NCI-H345 treated with DMSO at 0.1 percent for 48 hours (cell line): ENCODE data around the gene GLIS1.
A peak's percentile ranks its signal among the peaks of the same experiment; 100 is the strongest.

ENCODE experiments used
- DNase-seq: peaks from one replicate; lab custom pipeline; 2025; ENCODE audit not compliant: unreplicated experiment; lab: John Stamatoyannopoulos, UW

GLIS1 gene

DNA sequence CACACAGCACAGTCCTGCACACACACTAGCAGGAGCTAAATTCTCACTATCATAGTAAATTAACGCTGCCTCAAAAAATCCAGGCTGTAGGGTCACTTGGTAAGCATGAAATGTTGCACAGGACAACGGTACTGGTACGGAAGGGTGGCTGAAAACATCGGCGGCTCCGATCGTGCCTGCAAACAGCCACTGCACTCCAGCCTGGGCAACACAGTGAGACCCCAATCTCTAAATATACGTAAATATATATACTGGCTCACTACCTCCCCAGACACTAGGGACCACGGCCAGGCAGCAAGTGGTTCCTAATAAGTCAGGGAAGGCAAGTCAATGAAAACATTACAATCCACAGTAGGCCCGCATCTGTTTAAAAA, 44.3 kb downstream of the GLIS1 start:
- no peak for DNase-seq

DNA sequence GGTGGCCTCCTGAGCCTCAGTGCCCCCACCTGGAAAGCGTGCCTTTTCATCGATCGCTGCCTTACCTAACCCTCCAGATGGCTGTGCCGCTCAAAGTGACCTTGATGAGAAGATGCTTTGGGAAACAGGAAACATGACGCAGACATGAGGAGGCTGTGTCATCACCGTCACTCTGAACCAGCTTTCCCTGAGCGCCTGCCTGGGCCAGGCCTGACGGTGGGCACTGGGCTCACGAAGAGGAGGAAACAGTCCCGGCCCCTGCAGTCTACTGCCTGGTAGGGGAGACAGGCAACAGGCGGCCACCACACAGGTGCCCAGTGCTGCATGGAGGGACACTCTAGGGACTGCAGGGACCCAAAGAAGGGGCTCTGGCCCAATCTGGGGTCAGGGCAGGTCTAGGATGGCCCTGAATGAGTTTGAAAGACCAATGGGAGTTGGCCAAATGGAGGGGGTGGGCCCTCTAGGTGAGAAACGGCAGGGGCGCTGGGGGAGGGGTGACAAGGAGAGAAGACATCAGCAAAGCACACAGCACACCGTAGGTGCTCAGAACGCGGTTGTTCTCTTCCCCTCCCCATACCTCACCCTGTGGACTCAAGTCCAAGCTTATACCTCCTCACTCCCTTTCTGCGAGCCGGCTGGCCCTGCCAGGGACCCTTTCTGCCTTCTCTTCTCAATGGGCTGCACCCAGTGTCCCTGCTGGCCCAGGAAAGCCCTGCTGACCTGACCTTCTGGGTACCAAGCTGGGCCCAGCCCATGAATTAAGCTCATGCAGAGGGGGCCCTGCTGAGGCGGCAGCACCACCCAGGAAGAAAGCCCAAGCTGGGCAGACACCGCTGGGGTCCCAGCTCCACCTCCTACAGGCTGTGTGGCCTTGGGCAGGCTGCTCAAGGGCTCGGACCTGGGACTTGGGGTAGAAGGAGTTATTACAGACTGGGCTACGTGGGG, 44.9 kb downstream of the GLIS1 start:
- DNase-seq, result no peak

DNA sequence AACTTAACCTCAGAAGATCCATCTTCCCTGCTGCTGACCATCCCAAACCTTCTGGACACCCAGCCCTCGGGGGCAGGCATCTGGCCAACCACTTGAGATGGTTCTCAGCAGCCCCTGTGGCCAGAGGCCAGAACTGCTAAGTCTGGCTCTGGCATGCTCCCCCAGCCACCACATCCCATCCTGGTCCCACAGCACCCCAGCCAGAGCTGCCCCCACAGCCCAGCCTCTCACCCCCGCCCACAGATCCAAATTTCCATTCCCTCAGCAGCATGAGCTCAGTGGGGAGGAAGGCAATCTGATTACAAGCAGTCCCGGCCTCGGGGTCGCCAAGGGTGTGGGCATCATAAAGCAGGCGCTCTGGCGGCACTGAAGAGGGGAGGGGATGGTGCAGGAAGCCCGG, 45.6 kb downstream of the GLIS1 start:
- DNase-seq, result no peak

DNA sequence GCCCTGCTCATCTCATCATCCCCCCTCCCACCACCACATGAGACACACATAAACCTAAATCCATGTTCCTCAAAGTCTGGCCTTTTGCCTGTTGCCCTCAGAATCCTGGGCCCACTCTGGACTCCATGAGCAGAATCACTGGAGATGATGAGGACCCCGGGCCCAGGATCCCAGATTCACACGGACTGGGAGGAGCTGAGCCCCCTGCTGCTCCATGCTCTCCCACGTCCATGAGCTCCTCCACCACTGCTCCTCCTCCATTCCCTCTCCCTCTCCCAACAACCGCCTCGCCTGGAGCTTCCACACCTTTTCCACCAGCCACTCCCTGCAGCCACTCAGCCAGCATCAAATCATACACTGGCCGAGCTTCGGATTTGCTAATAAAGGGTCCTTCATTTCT, 47.6 kb downstream of the GLIS1 start:
- DNase-seq, result no peak

DNA sequence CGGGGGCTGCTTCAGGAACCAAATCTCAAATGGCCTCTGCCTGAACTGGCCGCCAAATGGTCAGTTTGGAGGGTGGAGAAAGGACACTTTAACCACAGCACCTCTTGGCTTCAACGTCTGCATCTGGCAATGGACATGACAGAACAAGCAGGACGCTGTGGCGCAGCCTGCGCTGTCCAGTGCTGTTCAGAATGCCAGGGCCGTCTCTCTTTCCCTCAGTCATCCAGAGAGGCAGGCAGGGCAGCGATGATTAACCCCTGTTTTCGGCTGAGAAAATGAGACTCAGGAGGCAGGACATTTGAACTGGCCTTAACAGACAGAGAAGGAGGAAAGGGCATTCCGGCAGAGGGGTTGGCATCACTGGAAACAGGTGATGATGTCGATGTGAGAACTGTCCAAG, 48.6 kb downstream of the GLIS1 start:
- DNase-seq, result no peak

DNA sequence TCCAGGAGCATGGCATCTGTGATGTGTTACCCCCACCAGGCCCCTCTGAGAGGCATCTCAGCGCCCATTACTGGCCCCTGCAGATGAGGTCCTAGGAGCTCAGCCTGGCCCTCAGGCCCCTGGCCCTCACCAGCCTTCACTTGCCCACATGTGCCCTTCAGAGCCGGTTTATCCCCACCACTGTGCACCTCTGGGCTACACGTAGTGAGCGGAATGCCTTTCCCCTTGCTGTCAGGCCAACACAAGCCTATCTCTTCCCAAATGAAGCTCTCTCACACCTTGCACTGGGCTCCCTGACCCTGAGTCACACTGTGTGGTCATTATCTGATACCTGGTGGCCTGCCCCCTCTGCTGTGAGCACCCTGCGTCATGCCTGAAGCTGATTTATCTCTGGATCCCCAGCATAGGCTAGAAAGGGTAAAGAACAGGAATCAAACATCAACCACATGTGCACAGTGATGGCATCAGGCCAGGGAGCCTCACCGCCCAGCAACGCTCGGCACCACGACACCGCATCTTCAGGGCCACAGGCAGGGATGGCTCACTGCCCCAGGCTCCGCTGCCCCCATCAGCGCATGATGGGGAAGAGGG, 49.1 kb downstream of the GLIS1 start:
- DNase-seq, result no peak

DNA sequence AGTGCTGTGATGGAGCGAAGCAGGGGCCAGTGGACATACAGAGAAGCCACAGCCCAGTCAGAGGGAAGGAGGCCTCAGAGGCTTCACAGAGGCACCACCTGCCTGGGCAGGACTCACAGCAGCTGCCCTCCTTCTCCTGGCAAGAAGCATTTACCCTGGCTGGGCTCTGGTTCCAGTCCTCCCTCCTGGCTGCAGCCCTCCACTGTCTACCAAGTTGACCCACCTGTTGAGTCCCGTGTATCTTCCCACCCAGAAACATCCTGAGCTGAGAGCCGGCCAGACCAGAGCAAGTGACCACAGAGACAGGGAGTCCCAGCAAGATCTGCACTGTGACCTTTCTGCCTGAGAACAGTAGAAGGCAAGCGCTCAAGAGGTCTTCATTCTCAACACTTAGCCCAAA, 49.7 kb downstream of the GLIS1 start:
- no peak for DNase-seq

DNA sequence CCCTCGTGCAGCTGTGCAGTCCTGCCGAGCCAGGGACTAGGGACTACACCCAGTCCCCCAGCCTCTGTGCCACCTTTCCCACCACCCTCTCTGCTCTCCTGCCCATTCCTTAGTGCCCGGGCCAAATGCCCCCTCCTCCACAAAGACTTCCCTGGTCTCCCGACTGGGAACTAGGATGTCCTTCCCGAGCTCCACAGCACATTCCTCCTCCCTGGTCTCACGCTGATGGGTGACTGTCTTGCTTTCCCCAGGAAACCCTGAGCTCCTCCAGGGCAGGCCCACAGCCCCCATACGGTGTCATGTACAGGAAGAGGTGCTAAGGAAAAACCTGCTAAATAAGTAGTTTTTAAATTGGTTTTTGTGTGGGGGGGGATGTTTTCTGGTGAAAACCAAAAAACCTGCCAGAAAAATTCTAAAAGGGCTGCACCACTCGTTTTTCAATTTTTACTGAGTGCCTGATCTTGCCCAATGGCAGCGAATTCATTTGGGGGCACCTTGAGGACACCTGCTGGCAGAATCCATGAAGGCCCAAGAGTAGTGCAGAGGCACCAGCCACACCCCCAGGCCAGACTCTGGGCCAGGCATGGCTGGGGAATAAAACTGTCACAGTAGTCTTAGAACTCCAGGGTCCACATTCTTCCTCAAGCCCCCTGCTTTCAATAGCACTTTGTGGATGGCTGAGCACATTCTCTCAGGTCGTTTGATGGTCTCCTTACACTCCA, 50.4 kb downstream of the GLIS1 start:
- DNase-seq, result no peak

DNA sequence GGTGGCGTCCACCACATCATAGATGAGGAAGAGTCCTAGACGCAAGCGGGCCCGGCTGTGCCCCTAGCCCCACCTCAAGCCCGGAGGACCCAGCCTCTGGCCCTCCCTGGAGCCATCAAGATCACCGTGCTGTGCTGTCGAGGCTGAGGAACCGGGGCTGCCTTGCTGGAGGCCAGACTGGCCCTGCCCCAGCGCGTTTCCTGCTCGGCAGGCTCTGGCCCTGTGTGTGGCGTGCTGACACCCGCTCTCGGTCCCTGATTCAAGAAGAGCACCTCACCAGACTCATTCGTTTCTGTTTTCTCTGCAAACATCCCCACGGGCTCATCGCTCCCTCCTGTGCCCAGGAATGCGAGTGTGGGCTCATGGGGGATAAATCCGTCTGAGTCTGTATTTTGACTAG, 51.1 kb downstream of the GLIS1 start:
- DNase-seq, result no peak

DNA sequence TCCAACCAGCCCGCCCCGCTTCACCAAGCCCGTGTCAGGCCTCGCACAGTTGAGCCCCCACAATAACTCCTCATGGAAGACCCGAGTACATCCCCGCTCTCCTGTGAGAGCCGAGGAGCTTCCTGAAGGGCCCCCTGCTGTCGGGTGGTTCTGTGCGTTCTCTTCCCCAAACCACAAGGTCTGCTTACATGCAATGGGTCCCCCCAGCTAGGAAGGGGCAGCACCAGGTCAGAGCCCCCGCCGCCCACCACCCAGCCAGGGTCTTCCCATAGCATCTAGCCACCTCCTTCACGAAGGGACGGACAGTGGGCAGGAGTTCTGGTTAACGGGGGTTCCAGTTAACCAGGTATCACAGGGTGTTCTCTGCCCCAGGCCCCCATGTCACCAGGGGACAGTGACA, 51.5 kb downstream of the GLIS1 start:
- no peak for DNase-seq

DNA sequence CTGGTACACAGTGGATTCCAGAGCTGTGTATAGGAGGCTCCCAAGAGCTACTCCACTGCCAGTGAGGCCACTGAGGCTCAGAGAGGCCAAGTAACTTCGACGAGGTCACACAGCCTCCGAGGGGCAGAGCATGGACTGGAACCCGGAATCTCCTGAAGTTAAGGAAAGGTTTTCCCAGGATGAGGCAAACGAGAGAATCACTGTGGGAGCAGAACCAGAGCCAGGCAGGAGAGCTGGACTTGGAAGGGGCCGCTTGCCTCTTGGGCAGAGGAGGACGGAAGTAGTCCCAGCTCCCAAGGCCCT, 52.0 kb downstream of the GLIS1 start:
- DNase-seq, result no peak

DNA sequence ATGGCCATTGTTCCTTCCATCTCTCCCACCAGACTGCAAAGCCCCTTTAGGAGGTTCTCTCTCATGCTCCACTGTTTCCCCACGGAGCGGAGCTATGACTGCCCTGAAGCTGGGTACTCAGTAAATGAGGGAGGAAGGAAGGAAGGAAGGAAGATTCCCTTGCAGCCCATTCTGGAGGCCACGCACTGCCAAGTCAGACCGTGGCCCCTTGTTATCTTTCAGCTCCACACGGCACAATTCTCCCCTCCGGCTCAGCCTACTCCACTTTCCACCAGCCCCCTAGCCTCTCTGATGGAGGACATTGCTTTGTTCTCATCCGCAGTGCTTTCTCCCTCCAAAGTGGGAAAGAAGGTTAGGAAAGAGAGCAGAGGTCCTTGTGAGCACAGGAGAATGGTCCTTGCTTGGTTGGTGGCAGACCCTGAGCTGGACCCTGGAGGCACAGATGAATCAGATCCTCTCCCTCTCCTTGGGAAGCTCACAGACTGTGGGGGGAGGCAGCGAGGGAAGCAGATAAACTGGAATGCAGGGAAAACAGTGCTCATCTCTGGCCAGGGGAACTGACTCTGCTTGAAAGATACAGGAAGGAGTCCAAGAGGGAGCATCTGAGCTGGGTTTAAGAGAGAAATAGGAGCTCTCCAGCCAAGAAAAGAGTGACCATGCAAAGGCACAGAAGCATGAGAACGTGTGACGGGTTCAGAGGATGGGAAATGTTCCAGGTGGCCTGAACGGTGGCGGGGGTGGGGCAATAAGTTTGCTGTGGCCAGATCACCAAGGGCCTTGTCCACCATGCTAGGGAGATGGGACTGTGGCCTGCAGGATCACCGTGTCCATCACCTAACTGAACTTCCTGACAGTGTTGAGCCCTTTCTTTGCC, 52.6 kb downstream of the GLIS1 start:
- DNase-seq, result no peak

DNA sequence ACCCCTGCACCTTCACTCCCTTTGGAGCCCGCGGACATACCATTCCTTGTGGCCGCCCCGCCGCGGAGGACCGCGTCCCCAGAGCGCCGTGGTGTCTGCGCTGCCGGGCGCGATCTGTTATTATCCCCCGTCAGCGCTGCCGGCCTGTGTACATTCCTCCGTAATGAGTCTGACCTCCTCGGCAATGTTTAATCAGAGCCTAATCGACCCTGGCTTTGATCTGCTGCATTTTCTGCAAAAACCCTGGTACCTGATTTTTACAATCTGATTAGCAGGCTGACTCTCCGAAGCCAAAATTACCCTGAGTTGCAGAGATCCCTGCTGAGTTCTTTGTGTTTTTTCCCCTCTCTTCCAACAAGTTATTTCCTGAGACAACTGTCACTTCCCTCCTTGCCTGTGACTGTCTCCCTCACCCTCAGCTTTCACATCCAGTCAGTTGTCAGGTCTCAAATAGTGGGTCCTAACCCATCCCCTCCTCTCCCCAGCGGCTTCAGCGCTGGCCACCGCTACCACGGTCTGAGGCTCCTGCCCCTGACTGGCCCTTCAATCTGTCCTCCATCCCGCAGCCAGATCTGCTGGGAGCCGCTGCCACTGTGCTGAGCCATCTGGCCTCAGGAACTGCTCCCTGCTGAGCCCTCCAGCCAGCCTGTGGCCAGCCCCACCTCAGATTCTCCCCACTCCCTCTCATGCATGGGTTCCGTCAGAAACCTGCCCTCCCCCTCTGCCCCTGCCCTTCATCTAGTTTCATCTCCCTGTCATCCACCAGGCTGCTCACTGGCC, 53.5 kb downstream of the GLIS1 start:
- DNase-seq, result no peak

DNA sequence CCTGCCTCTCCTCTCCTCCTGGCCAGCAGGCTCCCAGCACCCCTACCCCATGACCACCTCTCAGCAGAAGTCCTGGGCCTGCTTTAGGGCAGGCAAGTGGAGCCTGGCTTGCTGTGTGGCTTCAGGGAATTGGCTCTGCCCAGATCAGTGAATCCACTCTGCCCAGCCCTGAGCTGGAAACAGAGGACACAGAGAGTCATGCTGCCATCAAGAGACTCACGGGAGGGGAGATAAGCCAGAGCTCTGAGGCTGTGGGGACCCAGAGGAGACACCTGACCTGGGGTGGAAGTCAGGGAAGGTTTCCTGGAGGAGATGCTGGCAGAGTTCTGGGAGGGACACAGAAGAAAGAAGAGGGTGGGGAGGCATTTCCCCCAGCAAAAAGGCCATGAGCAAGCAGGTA, 54.2 kb downstream of the GLIS1 start:
- DNase-seq, result no peak

DNA sequence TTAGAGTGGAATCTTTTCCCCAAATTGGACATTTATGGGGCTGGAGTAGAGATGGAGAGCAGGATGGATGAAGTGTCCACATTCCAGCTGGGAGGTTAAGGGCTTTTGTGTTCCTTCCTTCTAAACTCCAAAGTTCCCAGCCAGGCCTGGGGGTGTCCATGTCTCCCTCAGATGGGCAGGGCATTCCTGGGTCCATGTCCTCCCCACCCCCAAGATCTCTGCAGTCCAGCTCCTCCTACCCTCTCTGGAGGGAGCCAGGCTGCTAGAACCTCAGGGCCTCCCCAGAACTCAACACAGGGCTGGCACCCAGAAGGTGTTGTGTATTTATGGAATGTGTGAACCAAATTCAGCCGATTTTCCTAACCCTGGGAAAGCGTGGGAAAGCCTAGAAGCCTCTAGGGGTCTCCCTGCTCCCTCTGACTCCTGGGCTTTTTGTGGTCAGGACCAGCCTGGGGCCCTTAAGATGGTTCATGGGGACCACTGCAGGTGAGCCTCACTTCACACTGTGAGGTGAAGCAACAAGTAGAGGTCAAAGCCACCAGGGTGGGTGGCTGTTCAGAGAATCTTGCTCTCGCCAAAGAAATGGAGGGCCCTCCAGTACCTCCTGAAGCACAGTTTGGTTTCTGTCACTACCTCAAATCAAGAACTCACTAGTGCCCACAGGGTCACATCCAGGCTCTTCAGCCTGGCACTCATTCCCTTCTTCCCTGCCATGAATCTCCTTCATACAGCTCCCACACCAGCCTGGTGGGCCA, 54.8 kb downstream of the GLIS1 start:
- DNase-seq, result no peak

DNA sequence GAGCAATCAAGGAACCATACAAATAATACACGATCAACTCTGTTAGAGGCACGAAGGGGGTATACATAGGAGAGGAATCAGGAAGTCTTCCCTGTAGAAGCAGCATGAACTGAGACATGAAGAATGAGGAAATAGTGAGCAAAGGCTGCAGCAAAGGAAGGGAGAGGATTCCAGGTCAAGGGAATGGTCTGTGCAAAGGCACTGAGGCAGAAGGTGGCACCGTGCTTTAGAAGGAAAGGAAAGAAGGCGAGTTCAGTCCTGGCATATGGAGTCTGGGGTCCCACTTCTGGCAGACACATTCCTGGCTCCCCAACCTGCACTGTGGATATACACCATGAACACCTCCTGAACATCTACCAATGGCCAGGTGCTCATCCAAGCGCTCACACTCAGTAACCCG, 56.1 kb downstream of the GLIS1 start:
- DNase-seq, result no peak

DNA sequence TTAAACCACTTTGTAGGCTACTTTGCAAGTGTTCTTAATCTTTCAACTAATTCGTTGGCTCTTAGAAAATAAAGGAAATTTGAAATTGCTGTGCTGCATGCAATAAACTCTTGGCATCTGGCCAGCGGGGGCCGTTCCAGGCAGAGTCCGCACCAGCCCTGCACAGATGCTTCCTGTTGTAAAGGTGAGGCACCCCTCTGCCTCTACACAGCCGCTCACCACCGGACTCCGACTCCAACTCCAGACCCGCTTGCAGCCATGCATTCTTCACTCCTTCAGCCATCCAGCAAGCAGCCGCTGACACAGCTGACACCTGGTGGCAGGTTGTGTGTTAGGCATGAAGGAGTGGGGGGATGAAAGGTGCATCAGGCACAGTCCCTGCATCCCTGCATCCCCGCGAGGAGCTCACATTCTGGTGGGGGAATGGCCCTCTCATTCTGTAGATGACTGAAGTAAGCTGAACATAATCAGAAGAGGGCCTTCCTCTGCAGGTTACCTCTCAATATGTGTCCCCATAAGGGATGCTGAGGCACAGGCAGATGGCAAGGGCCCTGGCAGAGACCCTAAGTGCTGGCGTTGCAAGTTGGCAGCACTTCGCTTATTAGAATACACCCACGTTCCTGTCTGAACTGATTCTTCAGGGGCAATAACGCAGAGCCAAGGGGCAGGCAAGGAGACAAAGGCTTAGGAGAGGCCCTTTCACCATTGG, 56.8 kb downstream of the GLIS1 start:
- DNase-seq, result peak; percentile 29

DNA sequence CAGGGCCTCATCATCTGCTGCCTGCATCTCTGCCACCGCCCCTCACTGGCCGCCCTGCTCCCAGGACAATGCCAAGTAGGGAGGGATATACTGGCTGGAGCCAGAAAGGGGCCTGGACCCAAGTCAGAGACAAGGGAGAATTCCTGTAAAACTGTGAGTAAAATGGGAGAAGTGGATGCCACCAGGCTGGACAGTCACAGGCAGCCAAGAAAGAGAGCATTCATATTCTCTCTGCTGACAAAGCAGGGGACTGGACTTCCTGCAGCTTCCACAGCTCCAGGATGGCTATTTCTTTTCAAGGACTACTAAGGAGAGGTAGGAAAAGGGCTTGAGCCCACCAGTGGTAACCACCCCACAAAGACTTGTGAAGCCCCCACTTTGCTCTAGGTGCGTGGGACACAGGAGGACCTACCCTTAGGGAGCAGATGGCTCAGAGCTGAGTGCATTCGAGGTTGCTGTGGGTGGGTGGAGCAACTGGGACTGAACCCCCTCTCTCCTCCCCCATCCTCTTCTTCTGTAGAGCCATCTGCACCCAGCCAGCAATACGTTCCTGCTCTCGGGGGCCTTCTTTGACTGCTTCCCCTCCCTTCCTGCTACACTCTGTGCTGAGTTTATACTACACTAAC, 57.5 kb downstream of the GLIS1 start:
- no peak for DNase-seq

DNA sequence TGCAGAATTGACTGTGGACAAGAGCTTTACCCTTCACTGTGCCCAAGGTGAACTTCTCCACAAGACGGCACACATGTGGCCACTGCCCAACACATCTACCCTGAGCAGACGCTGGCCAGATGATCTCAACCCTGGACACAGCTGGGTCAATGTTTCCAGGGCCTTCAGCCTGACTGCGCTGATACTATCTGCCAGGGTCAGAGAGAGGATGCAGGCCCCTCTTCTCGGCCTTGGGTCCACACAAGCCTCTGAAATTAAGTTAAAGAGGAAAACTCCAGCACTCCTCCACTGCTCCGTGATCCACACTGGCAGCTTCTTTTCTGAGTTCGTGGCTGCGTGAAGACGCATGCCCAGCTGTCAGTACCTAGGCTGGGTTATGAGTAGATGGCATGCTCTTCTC, 58.1 kb downstream of the GLIS1 start:
- no peak for DNase-seq
